ENCODE results near the gene ANKDD1B.

ANKDD1B gene

DNA sequence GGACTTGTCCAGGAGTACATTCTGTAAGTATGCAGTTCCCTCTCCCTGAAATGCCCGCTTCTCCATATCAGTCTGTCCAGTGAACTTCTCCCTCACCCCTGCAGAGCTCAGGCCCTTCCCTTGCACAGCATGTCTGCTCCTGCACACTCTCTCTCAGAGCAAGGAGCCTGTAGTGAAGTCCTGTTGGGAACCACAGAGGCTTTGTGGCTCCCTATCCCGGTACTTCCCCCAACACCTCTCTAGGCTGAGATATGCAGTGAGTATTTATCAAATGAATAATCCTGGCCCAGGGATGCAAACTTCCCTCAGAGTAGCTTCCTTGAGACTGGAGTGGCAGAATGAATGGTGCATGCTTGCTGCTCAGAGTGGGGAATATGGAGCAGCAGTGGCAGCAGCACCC lies 57.2 kb downstream of the ANKDD1B start:
- TF ChIP-seq, protein P1, sequence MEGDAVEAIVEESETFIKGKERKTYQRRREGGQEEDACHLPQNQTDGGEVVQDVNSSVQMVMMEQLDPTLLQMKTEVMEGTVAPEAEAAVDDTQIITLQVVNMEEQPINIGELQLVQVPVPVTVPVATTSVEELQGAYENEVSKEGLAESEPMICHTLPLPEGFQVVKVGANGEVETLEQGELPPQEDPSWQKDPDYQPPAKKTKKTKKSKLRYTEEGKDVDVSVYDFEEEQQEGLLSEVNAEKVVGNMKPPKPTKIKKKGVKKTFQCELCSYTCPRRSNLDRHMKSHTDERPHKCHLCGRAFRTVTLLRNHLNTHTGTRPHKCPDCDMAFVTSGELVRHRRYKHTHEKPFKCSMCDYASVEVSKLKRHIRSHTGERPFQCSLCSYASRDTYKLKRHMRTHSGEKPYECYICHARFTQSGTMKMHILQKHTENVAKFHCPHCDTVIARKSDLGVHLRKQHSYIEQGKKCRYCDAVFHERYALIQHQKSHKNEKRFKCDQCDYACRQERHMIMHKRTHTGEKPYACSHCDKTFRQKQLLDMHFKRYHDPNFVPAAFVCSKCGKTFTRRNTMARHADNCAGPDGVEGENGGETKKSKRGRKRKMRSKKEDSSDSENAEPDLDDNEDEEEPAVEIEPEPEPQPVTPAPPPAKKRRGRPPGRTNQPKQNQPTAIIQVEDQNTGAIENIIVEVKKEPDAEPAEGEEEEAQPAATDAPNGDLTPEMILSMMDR (IDR thresholded peaks at IDR 0.05; ENCODE audit: low read depth, low read length, missing control alignments), result no peak
- no peak overlapping the region for H3K4me3 ChIP-seq (replicated peaks; ENCODE audit: low read depth, low read length)
- no peak for DNase-seq (ENCODE audit: extremely low read depth, low read depth)

DNA sequence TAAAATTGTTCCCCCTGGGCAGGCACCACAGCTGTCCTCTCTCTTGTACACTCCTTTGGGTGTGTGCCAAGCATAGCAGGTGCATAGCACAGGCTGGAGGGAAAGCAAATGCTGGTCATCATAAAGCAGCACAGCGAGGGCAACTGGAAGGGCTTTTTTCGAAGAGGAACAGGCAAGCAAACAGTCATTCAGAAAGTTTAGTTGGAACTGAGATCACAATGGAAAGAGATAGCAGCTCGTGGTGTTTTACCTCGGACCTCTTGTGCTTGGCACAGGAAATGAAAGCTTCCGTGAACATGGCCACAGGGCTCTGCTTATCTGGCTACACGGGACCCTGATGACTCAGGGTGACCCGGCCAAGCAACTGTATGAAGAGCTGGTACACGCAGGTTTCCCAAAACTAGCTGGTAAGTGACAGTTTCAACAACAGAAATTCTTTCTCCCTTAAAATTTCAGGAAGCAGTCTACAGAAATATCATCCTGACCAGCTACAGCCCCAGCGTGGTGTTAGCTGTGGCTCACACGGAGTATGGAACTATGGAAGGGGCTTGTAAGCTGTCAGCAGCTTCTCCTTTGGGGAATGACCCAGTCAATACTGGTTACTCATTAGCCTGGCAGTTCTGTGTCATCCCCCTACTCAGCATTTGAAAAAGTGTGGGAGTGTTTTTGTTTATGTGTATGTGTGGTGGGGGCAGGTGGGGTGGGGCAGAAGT lies 57.9 kb downstream of the ANKDD1B start:
- TF ChIP-seq, protein P1 (IDR thresholded peaks at IDR 0.05; ENCODE audit: low read depth, low read length, missing control alignments), result no peak
- H3K4me3 ChIP-seq (replicated peaks; ENCODE audit: low read depth, low read length), result no peak overlapping the region
- no peak for DNase-seq (ENCODE audit: extremely low read depth, low read depth)

DNA sequence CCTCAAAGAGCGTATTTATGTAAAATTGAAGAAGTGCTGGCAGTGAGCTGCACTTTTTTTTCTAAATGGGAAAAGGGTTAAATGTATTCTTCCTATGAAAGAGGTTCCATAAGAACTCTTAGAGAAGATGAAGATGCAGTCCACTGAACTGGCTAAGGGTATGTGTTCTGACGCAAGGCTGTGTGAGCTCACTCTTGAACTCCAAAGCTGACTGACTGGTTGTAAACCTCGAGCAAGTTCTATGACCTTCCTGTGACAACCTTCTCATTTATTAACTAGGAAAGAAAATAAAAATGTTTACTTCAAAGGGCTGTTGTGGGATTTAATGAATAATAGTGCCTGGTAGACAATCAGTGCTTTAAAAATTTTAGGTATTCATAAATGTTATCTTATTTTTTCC lies 59.3 kb downstream of the ANKDD1B start:
- TF ChIP-seq, protein P1 (IDR thresholded peaks at IDR 0.05; ENCODE audit: low read depth, low read length, missing control alignments), result no peak
- H3K4me3 ChIP-seq (replicated peaks; ENCODE audit: low read depth, low read length), result no peak overlapping the region
- DNase-seq (ENCODE audit: extremely low read depth, low read depth), result no peak

DNA sequence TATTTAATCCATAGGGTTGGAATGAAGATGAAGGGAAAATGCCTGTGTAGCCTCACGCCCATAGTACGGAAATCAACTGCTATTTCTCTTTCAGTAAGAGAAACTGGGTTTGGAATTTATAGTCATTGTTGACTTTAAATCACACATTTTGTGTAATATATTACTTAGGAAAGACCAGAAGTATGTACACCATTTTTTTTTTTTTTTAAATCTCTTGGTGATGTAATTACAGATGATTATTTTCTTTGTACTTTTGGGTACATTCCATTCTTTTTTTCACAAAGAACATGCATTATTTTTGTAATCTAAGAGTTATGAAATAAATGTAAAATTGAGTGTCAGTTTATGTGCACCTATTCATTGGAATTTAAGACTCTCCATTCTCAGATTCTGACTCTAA lies 60.3 kb downstream of the ANKDD1B start:
- DNase-seq (ENCODE audit: extremely low read depth, low read depth), result no peak

DNA sequence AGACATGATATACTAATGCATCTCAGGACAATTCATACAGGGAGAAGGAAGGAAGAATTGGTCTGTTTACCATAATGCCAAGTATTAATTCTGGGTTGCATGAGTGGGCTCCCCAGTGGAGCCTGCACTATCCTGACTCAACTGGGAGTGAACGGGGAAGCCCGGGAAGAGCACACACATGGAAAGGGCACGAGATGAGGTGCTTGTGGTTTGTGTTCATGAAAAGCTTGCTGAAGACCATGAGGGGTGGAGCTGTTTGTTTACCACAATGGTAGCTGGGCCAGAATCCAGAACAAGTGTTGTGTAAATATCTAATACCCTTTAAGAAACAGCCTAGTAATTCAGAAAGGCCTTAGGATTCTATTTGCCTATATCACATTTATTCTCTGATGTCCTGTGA lies 61.4 kb downstream of the ANKDD1B start:
- H3K4me3 ChIP-seq (replicated peaks; ENCODE audit: low read depth, low read length), result no peak overlapping the region
- TF ChIP-seq, protein P1 (IDR thresholded peaks at IDR 0.05; ENCODE audit: low read depth, low read length, missing control alignments), result no peak
- peak; percentile 31 for DNase-seq (ENCODE audit: extremely low read depth, low read depth)

More for the DNA sequence above, 60.3 kb downstream of the ANKDD1B start:
- H3K4me3 ChIP-seq (replicated peaks; ENCODE audit: low read depth, low read length), result no peak overlapping the region
- TF ChIP-seq, protein P1 (IDR thresholded peaks at IDR 0.05; ENCODE audit: low read depth, low read length, missing control alignments), result no peak

DNA sequence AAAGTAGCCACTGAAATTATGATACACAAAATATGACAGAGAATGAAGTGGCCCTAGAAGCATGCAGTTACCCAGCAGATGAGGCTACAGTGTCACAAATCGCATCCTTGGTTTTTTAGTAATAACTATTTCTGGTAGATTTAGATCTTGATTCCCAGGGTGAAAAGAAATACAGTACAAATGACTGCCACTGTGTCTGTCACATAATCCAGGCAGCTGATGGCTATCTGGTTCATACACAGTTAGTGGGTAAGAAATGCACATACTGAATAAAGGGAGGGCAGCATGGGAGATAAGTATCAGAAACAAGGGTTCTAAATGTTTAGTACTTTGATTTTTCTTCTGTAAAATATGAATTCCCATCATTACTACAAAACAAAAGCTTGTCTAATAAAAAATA lies 64.5 kb downstream of the ANKDD1B start:
- DNase-seq (ENCODE audit: extremely low read depth, low read depth), result no peak
- no peak overlapping the region for H3K4me3 ChIP-seq (replicated peaks; ENCODE audit: low read depth, low read length)
- TF ChIP-seq, protein P1 (IDR thresholded peaks at IDR 0.05; ENCODE audit: low read depth, low read length, missing control alignments), result no peak

DNA sequence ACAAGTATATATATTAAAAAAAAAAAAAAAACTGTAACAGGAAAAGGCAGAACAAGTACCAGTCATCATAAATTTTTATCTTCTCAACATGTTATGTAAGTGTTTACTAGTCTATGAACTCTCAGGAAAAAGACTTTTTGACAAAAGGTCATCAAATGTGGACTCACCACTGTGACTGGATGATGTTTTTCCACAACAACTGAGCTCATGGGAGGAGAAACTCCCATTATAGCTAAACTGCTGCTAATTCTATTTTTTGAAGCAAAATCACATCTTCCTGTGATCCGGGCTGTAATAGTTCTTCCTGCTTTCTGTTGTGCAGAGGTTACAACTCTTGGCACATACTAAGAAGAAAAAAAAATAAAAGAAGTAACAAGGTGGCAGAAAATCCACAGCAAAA lies 66.4 kb downstream of the ANKDD1B start:
- DNase-seq (ENCODE audit: extremely low read depth, low read depth), result no peak
- TF ChIP-seq, protein P1 (IDR thresholded peaks at IDR 0.05; ENCODE audit: low read depth, low read length, missing control alignments), result no peak
- no peak overlapping the region for H3K4me3 ChIP-seq (replicated peaks; ENCODE audit: low read depth, low read length)

Data from HFF-Myc (cell line).